ENCODE data around the gene KCNJ13. TPM values are rescaled to one million over a fixed set of nuclear protein-coding genes. Genes with fewer than 3 reads are reported as not detected.

Gene KCNJ13
- total RNA-seq (under 1 TPM in 1 of 6 donors, not detected in 5; 0.37 TPM), polyA plus RNA-seq (not detected)

- H3K4me3 ChIP-seq: no peak within 1 kb of the TSS
- no peaks in the 10 kb centered on the region for H3K36me3 ChIP-seq
- WGBS, 2 donors: 39 to 42% methylated on average over 1 of the region's 1 CpG
- intact Hi-C loops (cut with DNase I): no loop called here
- H3K4me1 ChIP-seq: peaks cover 13 to 26% (median 25%) of the 10 kb centered on the region in 3 donors
- TF ChIP-seq CTCF (IDR thresholded peaks at IDR 0.05): no peak
- H3K9me3 ChIP-seq: no peaks in the 10 kb centered on the region
- no peak for FAIRE-seq
- H3K27ac ChIP-seq: peak within 1 kb of the TSS in 1 of 4 donors; percentile 21
- DNase-seq: no peak
- H3K27me3 ChIP-seq: no peaks in the 10 kb centered on the region
- ATAC-seq: peak in 1 of 4 donors; percentile 30
Measured at GRCh38 chr2:232776435-232776834, at the start of gene KCNJ13. KCNJ13 (minus strand) TSS chr2:232776565; CDS start chr2:232771362, 5,203 bp downstream.

- no peaks in the 10 kb centered on the region for H3K4me1 ChIP-seq
- no peaks in the 10 kb centered on the region for H3K9me3 ChIP-seq
- H3K27me3 ChIP-seq: no peaks in the 10 kb centered on the region
- intact Hi-C loops (cut with DNase I): no loop called here
- H3K36me3 ChIP-seq: peaks cover 0 to 47% (median 21%) of the 10 kb centered on the region in 3 donors
- no peak for DNase-seq
- no peak overlapping the region for H3K4me3 ChIP-seq
- no peak for FAIRE-seq
- no peak overlapping the region for H3K27ac ChIP-seq
- WGBS, 2 donors: 74 to 83% methylated on average over 3 of the region's 3 CpGs
- TF ChIP-seq CTCF (IDR thresholded peaks at IDR 0.05): no peak
- no peak for ATAC-seq
Measured at GRCh38 chr2:232817756-232818155, 41.4 kb upstream of the KCNJ13 start.

GRCh38 chr2:232816657-232817056 lies 40.3 kb upstream of the KCNJ13 start:
- no peaks in the 10 kb centered on the region for H3K27me3 ChIP-seq
- TF ChIP-seq CTCF (IDR thresholded peaks at IDR 0.05): no peak
- H3K36me3 ChIP-seq: peaks cover 0 to 49% (median 22%) of the 10 kb centered on the region in 3 donors
- whole genome bisulfite sequencing, 2 donors: 76 to 77% methylated on average over 10 of the region's 10 CpGs
- intact Hi-C loops (cut with DNase I): no loop called here
- H3K4me3 ChIP-seq: no peak overlapping the region
- no peaks in the 10 kb centered on the region for H3K9me3 ChIP-seq
- no peaks in the 10 kb centered on the region for H3K4me1 ChIP-seq
- ATAC-seq: no peak
- no peak overlapping the region for H3K27ac ChIP-seq
- no peak for FAIRE-seq
- no peak for DNase-seq

- 90% methylated on average over 3 of the region's 3 CpGs for WGBS, 2 donors
- ATAC-seq: no peak
- H3K36me3 ChIP-seq: peaks cover 0 to 56% (median 28%) of the 10 kb centered on the region in 3 donors
- no peak overlapping the region for H3K27ac ChIP-seq
- H3K27me3 ChIP-seq: no peaks in the 10 kb centered on the region
- no peaks in the 10 kb centered on the region for H3K9me3 ChIP-seq
- intact Hi-C loops (cut with DNase I): no loop called here
- no peak for FAIRE-seq
- DNase-seq: no peak
- H3K4me1 ChIP-seq: no peaks in the 10 kb centered on the region
- TF ChIP-seq CTCF (IDR thresholded peaks at IDR 0.05): no peak
- no peak overlapping the region for H3K4me3 ChIP-seq
Measured at GRCh38 chr2:232815569-232815968, 39.2 kb upstream of the KCNJ13 start.

- TF ChIP-seq CTCF (IDR thresholded peaks at IDR 0.05): no peak
- Histone ChIP-seq H3K27ac (no peak overlapping the region), H3K9me3 (no peaks in the 10 kb centered on the region), H3K27me3 (no peaks in the 10 kb centered on the region), H3K4me3 (no peak overlapping the region), H3K36me3 (peaks cover 5 to 56% (median 29%) of the 10 kb centered on the region in 3 donors), H3K4me1 (no peaks in the 10 kb centered on the region)
- intact Hi-C loops (cut with DNase I): no loop called here
- ATAC-seq: no peak
- 84 to 96% methylated on average over 1 of the region's 1 CpG for WGBS, 2 donors
- no peak for DNase-seq
- FAIRE-seq: no peak
Measured at GRCh38 chr2:232810444-232810843, 34.1 kb upstream of the KCNJ13 start.

All from pancreas (tissue), 10 donors.